Subcutaneous abdominal adipose tissue (tissue), 5 donors: ENCODE measurements around the gene ARL8A.

Experiments
- H3K27ac ChIP-seq: one replicate; pipeline ENCODE4 v1.7.0; 2013; ENCODE audit warnings: low read depth, mild to moderate bottlenecking, inconsistent platforms, low read length, moderate library complexity
- H3K27me3 ChIP-seq, 5 donors: one replicate each; pipeline ENCODE4 v1.7.0; 2013; ENCODE audit warnings: low read length in 5 of 5, inconsistent platforms in 1 of 5; ENCODE audit not compliant: control insufficient read depth in 5 of 5, insufficient read depth in 4 of 5
- H3K36me3 ChIP-seq, 5 donors: one replicate each; pipeline ENCODE4 v1.7.0; 2013; ENCODE audit warnings: low read length in 5 of 5; ENCODE audit not compliant: control insufficient read depth in 5 of 5, insufficient read depth in 5 of 5
- H3K4me1 ChIP-seq, 5 donors: one replicate each; pipeline ENCODE4 v1.7.0; 2013; ENCODE audit warnings: low read length in 5 of 5, mild to moderate bottlenecking in 3 of 5, moderate library complexity in 1 of 5; ENCODE audit not compliant: control insufficient read depth in 5 of 5, insufficient read depth in 5 of 5
- H3K4me3 ChIP-seq, 5 donors: one replicate each; pipeline ENCODE4 v1.7.0; 2013; ENCODE audit warnings: low read length in 5 of 5, low read depth in 1 of 5
- H3K9ac ChIP-seq, 5 donors: one replicate each; pipeline ENCODE4 v1.7.0; 2013; ENCODE audit warnings: low read length in 5 of 5, mild to moderate bottlenecking in 4 of 5, moderate library complexity in 3 of 5
- H3K9me3 ChIP-seq, 5 donors: one replicate each; pipeline ENCODE4 v1.7.0; 2013; ENCODE audit warnings: low read length in 5 of 5; ENCODE audit not compliant: control insufficient read depth in 5 of 5
- donor health status: healthy.
- donor health status: healthy.
- donor health status: healthy.
- donor health status: healthy.
- donor health status: healthy.

The ARL8A gene

DNA sequence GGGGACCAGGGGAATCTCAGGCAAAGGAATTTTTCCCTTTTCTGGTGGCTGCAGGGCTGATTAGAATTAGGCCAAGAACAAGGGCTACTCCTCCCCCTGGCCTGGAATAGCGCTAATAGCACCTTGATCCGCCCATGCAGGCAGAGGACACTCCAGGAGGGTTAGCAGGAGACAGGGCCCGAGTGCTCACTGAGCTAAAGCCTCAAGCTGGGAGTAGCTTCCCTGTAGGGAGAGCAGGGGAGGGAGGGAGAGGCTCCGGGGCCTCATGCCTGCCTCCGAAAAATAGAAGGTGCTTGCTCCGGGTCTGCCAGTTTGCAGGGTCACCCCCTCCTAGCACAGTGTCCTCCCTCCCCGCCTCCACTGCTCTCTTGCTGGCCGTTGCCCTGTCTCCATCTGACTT lies 12.1 kb upstream of the ARL8A start:
- H3K4me3 ChIP-seq, result no peak overlapping the region
- H3K27me3 ChIP-seq, result peaks cover 0 to 4% (median 0%) of the 10 kb centered on the region in 5 donors
- no peaks in the 10 kb centered on the region for H3K9me3 ChIP-seq
- H3K27ac ChIP-seq, result no peak overlapping the region
- H3K36me3 ChIP-seq, result no peaks in the 10 kb centered on the region
- H3K4me1 ChIP-seq, result peaks cover 0 to 32% (median 20%) of the 10 kb centered on the region in 5 donors
- no peak overlapping the region for H3K9ac ChIP-seq

DNA sequence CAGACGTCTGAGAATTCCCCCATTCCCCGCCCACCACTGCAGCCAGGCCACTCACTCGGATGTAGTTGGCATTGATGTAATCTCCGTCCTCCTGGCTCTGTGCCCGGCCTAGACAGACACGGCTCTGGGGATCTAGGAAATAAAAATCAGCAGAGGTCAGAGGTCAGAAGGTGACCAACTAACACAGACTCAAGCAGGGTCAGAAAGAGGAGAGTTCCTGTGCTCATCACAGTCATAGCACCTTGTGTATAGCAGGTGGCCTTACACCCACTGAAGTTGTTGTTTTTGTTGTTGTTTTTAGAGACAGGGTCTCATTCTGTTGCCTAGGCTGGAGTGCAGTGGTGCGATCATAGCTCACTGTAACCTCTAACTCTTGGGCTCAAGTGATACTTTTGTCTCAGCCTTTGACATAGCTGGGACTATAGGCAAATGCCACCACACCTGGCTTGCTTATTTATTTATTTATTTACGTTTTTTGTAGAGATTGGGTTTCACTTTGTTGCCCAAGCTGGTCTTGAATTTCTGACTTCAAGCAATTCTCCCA lies 11.0 kb upstream of the ARL8A start:
- Histone ChIP-seq H3K9ac (no peak overlapping the region), H3K4me1 (peaks cover 0 to 30% (median 16%) of the 10 kb centered on the region in 5 donors), H3K27ac (no peak overlapping the region)

DNA sequence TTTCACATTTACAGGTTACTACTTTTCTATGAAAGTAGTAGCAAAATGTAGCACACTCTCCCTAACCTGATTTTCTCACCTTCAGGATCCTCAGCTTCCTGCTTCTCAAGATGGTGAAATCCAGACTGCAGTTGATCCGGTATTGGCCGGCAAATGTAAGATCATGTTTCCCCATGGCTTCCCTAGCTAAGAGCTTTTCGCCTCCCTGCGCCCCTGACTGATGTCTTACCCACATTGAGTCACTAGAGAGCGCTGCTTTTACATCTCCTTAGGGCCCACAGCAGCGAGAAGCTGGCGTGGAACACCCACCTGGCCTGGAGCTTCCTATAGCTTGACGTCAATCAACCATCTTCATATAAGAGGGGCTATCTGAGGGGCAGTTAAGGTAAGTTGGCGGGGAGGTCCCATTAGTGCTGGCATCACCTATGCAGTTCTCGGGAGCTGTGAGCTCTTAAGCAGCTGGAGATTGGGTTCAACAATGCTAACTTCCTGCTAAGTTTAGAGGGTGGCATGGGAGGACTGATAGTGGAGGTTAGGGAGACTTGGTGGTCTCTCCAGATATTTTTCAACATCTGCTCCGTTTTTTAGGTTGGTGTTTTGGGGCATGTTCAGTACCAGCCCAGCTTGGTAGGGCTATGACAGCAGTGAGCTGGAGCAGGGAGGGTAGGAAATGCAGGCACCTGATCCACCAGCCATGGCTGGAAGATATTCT lies 10.4 kb upstream of the ARL8A start:
- Histone ChIP-seq H3K4me3 (no peak overlapping the region), H3K9me3 (no peaks in the 10 kb centered on the region), H3K9ac (no peak overlapping the region), H3K36me3 (no peaks in the 10 kb centered on the region), H3K27ac (no peak overlapping the region), H3K4me1 (peaks cover 0 to 24% (median 10%) of the 10 kb centered on the region in 5 donors), H3K27me3 (no peaks in the 10 kb centered on the region)

More for the DNA sequence above, 11.0 kb upstream of the ARL8A start:
- H3K4me3 ChIP-seq, result no peak overlapping the region
- peaks cover 0 to 4% (median 0%) of the 10 kb centered on the region in 5 donors for H3K27me3 ChIP-seq
- no peaks in the 10 kb centered on the region for H3K9me3 ChIP-seq
- H3K36me3 ChIP-seq, result no peaks in the 10 kb centered on the region

DNA sequence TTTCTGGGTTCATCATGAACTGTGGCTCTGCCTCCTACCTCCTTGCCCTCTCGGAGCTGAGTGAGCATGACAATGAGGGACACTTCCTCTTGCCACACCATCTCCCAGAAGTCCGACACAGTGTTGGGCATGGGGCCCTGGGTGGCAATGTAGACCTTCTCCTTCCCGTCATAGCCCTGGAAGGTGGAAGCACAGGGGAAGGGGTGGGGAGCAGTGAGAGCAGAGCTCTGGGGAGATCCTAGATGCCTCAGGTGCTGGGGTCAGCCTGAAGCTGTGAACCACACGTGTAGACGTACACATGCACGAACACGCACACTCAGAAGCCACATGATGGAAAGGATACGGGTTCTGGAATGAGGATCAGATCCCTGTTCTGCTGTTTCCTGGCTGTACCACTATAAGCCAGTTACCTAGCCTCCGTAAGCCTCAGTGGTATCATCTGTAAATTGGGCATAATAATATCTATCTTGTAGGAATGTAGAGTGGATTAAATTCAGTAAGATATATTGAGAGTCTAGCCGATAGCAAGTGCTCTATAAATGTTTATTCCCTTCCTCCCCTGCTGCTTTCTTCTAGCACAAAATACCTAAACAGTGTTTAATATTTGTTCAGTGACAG lies 9.7 kb upstream of the ARL8A start:
- peaks cover 0 to 21% (median 7%) of the 10 kb centered on the region in 5 donors for H3K4me1 ChIP-seq
- no peak overlapping the region for H3K9ac ChIP-seq
- H3K4me3 ChIP-seq, result no peak overlapping the region
- H3K9me3 ChIP-seq, result no peaks in the 10 kb centered on the region
- no peaks in the 10 kb centered on the region for H3K27me3 ChIP-seq
- H3K27ac ChIP-seq, result no peak overlapping the region
- no peaks in the 10 kb centered on the region for H3K36me3 ChIP-seq

DNA sequence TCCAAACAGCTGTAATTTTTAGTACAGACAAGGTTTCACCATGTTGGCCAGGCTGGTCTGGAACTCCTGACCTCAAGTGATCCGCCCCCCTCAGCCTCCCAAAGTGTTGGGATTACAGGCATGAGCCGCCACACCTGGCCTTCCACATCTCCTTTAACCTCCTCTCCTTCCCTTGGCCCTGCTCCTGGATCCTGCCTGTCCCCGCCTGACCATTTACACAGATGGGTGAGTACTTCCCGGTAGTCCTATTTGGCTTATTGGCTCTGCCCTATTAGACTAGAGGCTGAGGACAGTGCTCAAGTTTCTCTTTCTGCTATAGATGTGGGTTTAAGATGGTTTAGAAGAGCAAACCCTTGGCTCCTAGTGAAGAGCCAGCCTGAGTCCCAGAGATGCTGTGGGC lies 8.7 kb upstream of the ARL8A start:
- Histone ChIP-seq H3K9ac (no peak overlapping the region), H3K27me3 (no peaks in the 10 kb centered on the region), H3K4me1 (peaks cover 0 to 21% (median 7%) of the 10 kb centered on the region in 5 donors), H3K9me3 (no peaks in the 10 kb centered on the region), H3K36me3 (no peaks in the 10 kb centered on the region), H3K4me3 (no peak overlapping the region), H3K27ac (no peak overlapping the region)

DNA sequence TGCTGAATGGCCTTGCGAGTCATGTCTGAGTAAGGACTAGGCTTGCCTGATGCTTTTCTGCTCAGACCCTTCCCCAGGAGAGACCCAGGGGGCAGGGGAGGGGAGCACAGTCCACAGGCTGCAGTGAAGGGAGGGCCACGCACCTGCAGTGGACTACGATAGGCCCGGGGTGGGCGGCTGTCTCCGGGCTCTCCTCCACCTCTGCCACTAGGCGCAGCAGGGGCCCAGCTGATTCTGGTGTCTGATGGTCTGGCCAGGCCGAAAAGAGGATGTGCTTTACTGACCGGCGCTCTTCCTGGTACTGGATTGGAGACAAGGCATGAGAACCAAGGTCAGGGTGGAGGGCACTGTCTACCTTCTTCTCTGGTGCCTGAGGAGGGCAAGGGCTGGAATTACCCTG lies 7.9 kb upstream of the ARL8A start:
- Histone ChIP-seq H3K9me3 (no peaks in the 10 kb centered on the region), H3K4me1 (peaks cover 0 to 21% (median 7%) of the 10 kb centered on the region in 5 donors), H3K9ac (no peak overlapping the region), H3K36me3 (no peaks in the 10 kb centered on the region), H3K4me3 (no peak overlapping the region), H3K27ac (no peak overlapping the region), H3K27me3 (no peaks in the 10 kb centered on the region)

DNA sequence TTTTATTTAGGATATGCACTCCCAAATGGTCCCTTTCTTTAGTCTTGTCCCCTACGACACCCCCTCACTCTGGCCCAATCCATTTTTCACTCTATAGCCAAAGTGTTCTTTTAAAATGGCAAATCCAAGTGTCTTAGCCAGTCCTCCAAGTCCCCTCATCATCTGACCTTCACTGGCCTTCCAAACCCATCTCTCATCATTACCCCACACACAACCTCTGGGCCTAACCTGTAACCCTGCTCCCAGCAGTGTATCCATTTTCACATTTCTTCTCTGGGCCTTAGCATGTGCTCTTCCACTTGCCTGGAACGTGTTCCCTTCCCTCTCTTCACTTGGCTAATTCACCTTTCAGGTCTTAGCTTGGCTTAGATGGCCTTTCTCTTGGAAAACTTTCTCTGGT lies 6.5 kb upstream of the ARL8A start:
- Histone ChIP-seq H3K4me3 (no peak overlapping the region), H3K9me3 (no peaks in the 10 kb centered on the region), H3K27ac (no peak overlapping the region), H3K4me1 (peaks cover 0 to 13% (median 7%) of the 10 kb centered on the region in 5 donors), H3K36me3 (no peaks in the 10 kb centered on the region), H3K27me3 (no peaks in the 10 kb centered on the region), H3K9ac (no peak overlapping the region)

DNA sequence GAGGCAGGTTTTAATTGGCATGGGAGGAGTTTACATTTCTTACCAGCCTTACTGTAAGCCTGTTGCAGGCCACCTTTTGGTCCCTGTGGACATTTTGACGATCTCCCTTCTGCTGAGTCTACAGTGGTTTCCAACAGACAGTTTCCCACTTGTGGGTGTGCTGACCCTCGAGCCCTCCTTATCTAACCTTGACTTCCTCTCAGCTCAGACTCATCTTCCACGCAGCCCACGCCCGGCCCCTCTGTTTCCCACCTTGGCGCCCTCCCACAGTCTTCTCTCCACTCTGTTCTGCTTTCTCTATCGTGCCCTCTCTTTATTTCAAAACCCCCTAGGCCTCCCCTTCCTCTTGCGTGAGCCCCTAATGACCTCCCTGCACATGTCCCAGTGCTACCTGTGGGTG lies 6.1 kb upstream of the ARL8A start:
- peaks cover 0 to 11% (median 7%) of the 10 kb centered on the region in 5 donors for H3K4me1 ChIP-seq

DNA sequence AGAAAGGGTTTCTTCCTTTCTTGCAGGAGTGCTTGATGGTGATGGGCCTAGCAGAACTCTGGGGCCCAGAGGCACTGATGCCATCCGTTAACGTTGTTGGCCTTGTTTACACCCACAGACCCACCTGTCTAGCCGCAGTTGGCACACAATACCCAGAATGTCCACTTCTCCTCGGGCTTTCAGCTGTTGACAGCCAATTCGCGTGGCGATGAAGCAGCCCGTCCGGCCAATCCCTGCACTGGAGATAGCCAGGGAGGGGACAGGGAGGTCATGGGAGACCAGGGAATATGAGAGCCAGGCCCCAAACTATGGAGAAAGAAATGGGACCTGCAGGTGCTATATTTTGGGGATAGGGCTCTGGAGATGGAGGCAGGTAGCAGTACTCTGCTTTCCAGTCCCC lies 5.7 kb upstream of the ARL8A start:
- no peak overlapping the region for H3K9ac ChIP-seq
- peaks cover 0 to 11% (median 7%) of the 10 kb centered on the region in 5 donors for H3K4me1 ChIP-seq
- no peak overlapping the region for H3K27ac ChIP-seq
- H3K9me3 ChIP-seq, result no peaks in the 10 kb centered on the region
- no peak overlapping the region for H3K4me3 ChIP-seq
- H3K36me3 ChIP-seq, result no peaks in the 10 kb centered on the region
- H3K27me3 ChIP-seq, result no peaks in the 10 kb centered on the region

More for the DNA sequence above, 6.1 kb upstream of the ARL8A start:
- Histone ChIP-seq H3K9me3 (no peaks in the 10 kb centered on the region), H3K36me3 (no peaks in the 10 kb centered on the region), H3K27ac (no peak overlapping the region), H3K27me3 (no peaks in the 10 kb centered on the region), H3K4me3 (no peak overlapping the region), H3K9ac (no peak overlapping the region)

DNA sequence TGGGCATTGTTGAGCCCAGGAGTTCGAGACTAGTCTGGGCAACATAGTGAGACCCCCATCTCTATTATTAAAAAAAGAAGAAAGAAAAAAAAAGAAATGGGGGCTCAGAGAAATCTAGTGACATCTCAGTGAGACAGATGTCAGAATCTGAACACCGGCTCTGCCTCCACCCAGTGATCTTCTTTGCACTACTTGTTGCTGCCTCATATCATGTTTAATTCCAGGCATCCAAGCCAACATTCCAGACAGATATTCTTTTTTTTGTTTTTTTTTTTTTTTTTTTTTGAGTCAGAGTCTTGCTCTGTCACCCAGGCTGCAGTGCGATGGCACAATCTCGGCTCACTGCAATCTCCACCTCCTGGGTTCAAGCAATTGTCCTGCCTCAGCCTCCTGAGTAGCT lies 5.0 kb upstream of the ARL8A start:
- Histone ChIP-seq H3K9me3 (no peaks in the 10 kb centered on the region), H3K4me1 (peaks cover 0 to 9% (median 8%) of the 10 kb centered on the region in 5 donors), H3K9ac (no peak overlapping the region), H3K4me3 (no peak overlapping the region), H3K27ac (no peak overlapping the region), H3K36me3 (no peaks in the 10 kb centered on the region), H3K27me3 (no peaks in the 10 kb centered on the region)
